CD4-positive, alpha-beta T cell treated with Interleukin-12 subunit alpha and Interleukin-12 subunit beta, for 1 hour (primary cell): ENCODE data around the gene ALOX15B.

ENCODE experiments used
- DNase-seq: peaks from one replicate; pipeline ENCODE4 v3.0.0-alpha.2; 2020

Gene ALOX15B

DNA sequence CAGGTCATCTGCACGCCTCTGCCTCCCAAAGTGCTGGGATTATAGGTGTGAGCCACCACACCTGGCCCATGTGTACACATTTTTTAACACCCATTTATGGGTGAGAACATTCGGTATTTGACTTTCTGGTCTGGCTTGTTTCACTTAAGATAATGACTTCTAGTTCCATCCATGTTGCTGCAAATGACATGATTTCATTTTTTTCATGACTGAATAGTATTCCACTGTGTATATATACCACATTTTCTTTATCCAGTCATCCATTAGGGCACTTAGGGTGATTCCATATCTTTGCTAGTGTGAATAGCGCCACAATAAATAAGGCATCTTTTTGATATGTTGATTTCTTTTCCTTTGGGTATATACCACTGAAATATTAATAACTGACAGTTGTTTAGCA is 43.0 kb downstream of the ALOX15B start:
- no peak for DNase-seq

GRCh38 chr17:8082292-8082691 is 43.4 kb downstream of the ALOX15B start:
- DNase-seq, result no peak

DNA sequence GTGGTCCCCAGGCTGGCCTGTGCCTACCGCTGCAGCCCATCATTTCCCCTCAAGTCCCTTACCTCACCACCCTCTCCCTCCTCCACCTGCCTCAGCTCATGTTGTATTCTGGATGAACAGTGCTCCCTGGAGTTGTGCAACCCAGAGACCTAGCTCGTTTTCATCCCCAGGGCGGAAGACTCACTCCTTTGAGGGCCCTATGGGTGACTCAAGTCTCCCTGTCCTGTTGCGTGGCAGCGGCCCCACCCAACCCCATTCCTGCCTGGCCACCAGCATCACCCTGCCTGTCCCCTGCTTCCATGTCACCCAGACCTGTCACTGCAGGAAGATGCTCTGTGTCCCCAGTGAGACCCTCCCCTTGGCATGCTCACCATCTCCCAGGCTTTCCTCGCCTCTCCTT is 45.4 kb downstream of the ALOX15B start:
- DNase-seq, result no peak

DNA sequence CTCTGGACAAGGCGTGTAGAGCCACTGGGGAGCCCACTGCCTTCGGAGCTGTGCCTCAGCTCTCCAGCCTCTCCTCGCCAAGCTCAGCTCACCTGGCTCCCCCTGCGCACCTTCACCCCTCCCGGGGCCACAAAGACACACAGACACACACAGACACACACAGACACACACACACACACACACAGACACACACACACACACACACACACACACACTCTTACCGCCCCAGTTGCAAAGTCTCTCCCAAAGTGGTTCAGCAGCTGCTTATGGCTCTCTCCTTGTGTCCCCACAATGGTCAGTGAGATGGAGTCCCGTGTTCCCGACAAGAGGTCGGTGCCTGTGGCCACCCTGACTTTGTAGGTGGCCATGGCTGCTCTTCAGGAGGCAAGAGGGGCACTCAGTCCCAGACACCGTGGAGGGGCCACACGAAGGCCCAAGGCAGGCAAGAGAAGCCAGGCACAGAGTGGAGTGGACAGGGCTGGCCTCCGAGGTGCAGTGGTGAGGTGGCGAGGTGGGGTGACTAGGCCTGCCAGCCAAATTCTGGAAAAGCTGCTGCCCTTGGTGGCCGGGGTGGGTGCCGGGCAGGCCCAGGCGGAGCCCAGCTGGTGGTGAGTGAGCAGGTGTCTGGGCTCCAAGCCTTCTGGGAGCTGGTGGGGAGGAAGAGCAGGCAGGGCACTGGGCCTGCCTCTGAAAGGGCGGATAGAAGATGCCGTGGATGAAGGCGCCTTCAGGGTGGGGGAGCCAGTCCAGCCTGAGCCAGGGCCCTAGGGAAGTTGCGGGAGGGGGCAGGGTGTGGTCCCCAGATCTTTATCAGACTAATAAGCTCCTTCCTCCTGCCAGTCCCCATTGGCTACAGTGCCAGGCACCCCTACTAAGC is 48.5 kb downstream of the ALOX15B start, which contains the start of gene ALOX12B:
Gene ALOX12B, minus strand, starts transcription at position 642 of the 877 bp plus-strand sequence. Its CDS starts 274 bp downstream, at position 368.
- no peak for DNase-seq

- no peak for DNase-seq
Measured at GRCh38 chr17:8087952-8088230, 49.0 kb downstream of the ALOX15B start.

DNA sequence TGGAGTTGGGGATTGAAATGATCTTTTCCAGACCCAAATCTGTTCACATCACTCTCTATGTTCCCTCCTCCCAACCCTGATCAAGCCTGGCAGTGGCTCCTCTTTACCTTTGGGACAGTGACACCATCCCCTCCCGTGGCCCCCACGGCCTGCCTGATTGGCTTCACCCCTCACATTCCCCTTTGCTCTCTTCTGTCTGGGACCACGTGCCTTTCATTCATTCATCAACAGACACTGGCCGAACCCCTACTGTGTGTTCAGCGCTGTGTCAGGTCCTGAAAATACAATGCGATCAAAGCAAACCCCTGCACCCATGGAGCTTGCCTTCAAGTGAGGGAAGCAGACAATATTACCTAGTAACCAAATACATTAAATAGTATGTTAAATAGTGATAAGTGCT is 50.9 kb downstream of the ALOX15B start:
- no peak for DNase-seq

GRCh38 chr17:8091033-8091687 is 52.3 kb downstream of the ALOX15B start:
- DNase-seq, result no peak

GRCh38 chr17:8095361-8095760 is 56.5 kb downstream of the ALOX15B start:
- no peak for DNase-seq

GRCh38 chr17:8096541-8096940 is 57.7 kb downstream of the ALOX15B start:
- no peak for DNase-seq
